SK-N-SH treated with all-trans-retinoic acid at 6 μM for 48 hours (cell line): ENCODE results near the gene KCTD5.

Experiments
- ATAC-seq: fragments of 200-7000 bp; cut with Tn5 transposase; 3 replicates; pipeline ENCODE4 v1.9.1; 2020; ENCODE audit warnings: mild to moderate bottlenecking, moderate library complexity
- ARNTL ChIP-seq: fragments of 450-650 bp; formaldehyde crosslinking; IDR thresholded peaks from 2 replicates; pipeline ENCODE4 v1.5.0; 2020; ENCODE audit warnings: low read depth, mild to moderate bottlenecking, moderate library complexity, borderline replicate concordance
- BACH2 ChIP-seq: fragments of 250-450 bp; sonication (Bioruptor Pico); IDR thresholded peaks from 2 replicates; pipeline ENCODE4 v1.9.0; 2021; ENCODE audit warnings: mild to moderate bottlenecking, borderline replicate concordance
- CSDC2 ChIP-seq: fragments of 250-450 bp; sonication (Bioruptor Pico); IDR thresholded peaks from 2 replicates; pipeline ENCODE4 v1.5.0; 2020; ENCODE audit warnings: mild to moderate bottlenecking, moderate library complexity
- CSRNP3 ChIP-seq: fragments of 250-450 bp; sonication (Bioruptor Pico); IDR thresholded peaks from 2 replicates; pipeline ENCODE4 v1.5.1; 2021; ENCODE audit warnings: mild to moderate bottlenecking, moderate library complexity
- ESRRG ChIP-seq: fragments of 250-450 bp; sonication (Bioruptor Pico); IDR thresholded peaks from 2 replicates; pipeline ENCODE4 v1.6.1; 2021; ENCODE audit warnings: mild to moderate bottlenecking
- GLIS3 ChIP-seq: fragments of 250-450 bp; sonication (Bioruptor Pico); IDR thresholded peaks from 2 replicates; pipeline ENCODE4 v1.5.0; 2020; ENCODE audit warnings: mild to moderate bottlenecking, moderate library complexity
- ISL1 ChIP-seq: fragments of 250-450 bp; sonication (Bioruptor Pico); IDR thresholded peaks from 2 replicates; pipeline ENCODE4 v2.1.2; 2022; ENCODE audit warnings: mild to moderate bottlenecking, moderate library complexity
- OSR1 ChIP-seq: fragments of 250-450 bp; sonication (Bioruptor Pico); IDR thresholded peaks from 2 replicates; pipeline ENCODE4 v1.8.0; 2022; ENCODE audit warnings: moderate library complexity, mild to moderate bottlenecking, inconsistent platforms
- PATZ1 ChIP-seq: fragments of 250-450 bp; sonication (Bioruptor Pico); IDR thresholded peaks from 2 replicates; pipeline ENCODE4 v1.8.0; 2020; ENCODE audit warnings: mild to moderate bottlenecking, moderate library complexity, borderline replicate concordance
- POU6F1 ChIP-seq: fragments of 250-450 bp; sonication (Bioruptor Pico); IDR thresholded peaks from 2 replicates; pipeline ENCODE4 v1.8.0; 2021; ENCODE audit warnings: low read depth, mild to moderate bottlenecking, moderate library complexity, borderline replicate concordance
- PPARA ChIP-seq: fragments of 250-450 bp; sonication (Bioruptor Pico); IDR thresholded peaks from 2 replicates; pipeline ENCODE4 v1.5.0; 2020; ENCODE audit warnings: mild to moderate bottlenecking, borderline replicate concordance
- RARB ChIP-seq: fragments of 250-450 bp; sonication (Bioruptor Pico); IDR thresholded peaks from 2 replicates; pipeline ENCODE4 v1.8.0; 2021; ENCODE audit warnings: mild to moderate bottlenecking, moderate library complexity
- SNAI2 ChIP-seq: fragments of 250-450 bp; sonication (Bioruptor Pico); IDR thresholded peaks from 2 replicates; pipeline ENCODE4 v1.5.0; 2020; ENCODE audit warnings: mild to moderate bottlenecking, moderate library complexity
- TOX ChIP-seq: fragments of 250-450 bp; sonication (Bioruptor Pico); IDR thresholded peaks from 2 replicates; pipeline ENCODE4 v1.8.0; 2021; ENCODE audit warnings: mild to moderate bottlenecking, moderate library complexity, borderline replicate concordance
- TSHZ2 ChIP-seq: fragments of 250-450 bp; sonication (Bioruptor Pico); IDR thresholded peaks from 2 replicates; pipeline ENCODE4 v1.5.0; 2020; ENCODE audit warnings: mild to moderate bottlenecking, moderate library complexity
- ZC3H10 ChIP-seq: fragments of 250-450 bp; sonication (Bioruptor Pico); IDR thresholded peaks from 2 replicates; pipeline ENCODE4 v1.5.1; 2021; ENCODE audit warnings: mild to moderate bottlenecking, moderate library complexity
- ZFP3 ChIP-seq: fragments of 250-450 bp; sonication (Bioruptor Pico); IDR thresholded peaks from 2 replicates; pipeline ENCODE4 v1.5.0; 2020; ENCODE audit warnings: mild to moderate bottlenecking, moderate library complexity
- ZFP30 ChIP-seq: fragments of 450-650 bp; formaldehyde crosslinking; IDR thresholded peaks from 2 replicates; pipeline ENCODE4 v1.5.0; 2022; ENCODE audit warnings: mild to moderate bottlenecking, moderate library complexity
- ZNF565 ChIP-seq: fragments of 450-650 bp; formaldehyde crosslinking; conservative IDR thresholded peaks from 2 replicates; pipeline ENCODE4 v1.5.0; 2020; ENCODE audit warnings: low read depth, mild to moderate bottlenecking, moderate library complexity

The KCTD5 gene

GRCh38 chr16:2697401-2697948 lies 15.2 kb downstream of the KCTD5 start:
- no peak for TF ChIP-seq RARB (CRISPR knock-in tag)
- no peak for TF ChIP-seq ISL1
- TF ChIP-seq ARNTL (CRISPR knock-in tag), result no peak
- TF ChIP-seq OSR1 (CRISPR knock-in tag), result no peak
- no peak for TF ChIP-seq ESRRG (CRISPR knock-in tag)
- no peak for TF ChIP-seq PPARA (CRISPR knock-in tag)
- TF ChIP-seq CSDC2, result no peak
- no peak for TF ChIP-seq PATZ1 (CRISPR knock-in tag)
- TF ChIP-seq ZC3H10 (CRISPR knock-in tag), result no peak
- no peak for TF ChIP-seq POU6F1 (CRISPR knock-in tag)
- no peak for TF ChIP-seq GLIS3 (CRISPR knock-in tag)
- TF ChIP-seq ZFP30, result no peak
- no peak for TF ChIP-seq ZNF565
- TF ChIP-seq SNAI2, result no peak
- ATAC-seq, result no peak

- no peak for ATAC-seq
- TF ChIP-seq BACH2 (CRISPR knock-in tag) (no peak), TOX (CRISPR knock-in tag) (no peak), POU6F1 (CRISPR knock-in tag) (no peak), OSR1 (CRISPR knock-in tag) (no peak), ESRRG (CRISPR knock-in tag) (no peak), ZNF565 (no peak), ZC3H10 (CRISPR knock-in tag) (no peak)
These were observed 16.0 kb downstream of the KCTD5 start for GRCh38 chr16:2698103-2698870.

GRCh38 chr16:2698965-2699750 lies 16.8 kb downstream of the KCTD5 start:
- no peak for TF ChIP-seq ESRRG (CRISPR knock-in tag)
- no peak for TF ChIP-seq OSR1 (CRISPR knock-in tag)
- TF ChIP-seq ZFP3 (CRISPR knock-in tag), result no peak
- TF ChIP-seq ZFP30, result no peak
- no peak for TF ChIP-seq TSHZ2 (CRISPR knock-in tag)
- no peak for TF ChIP-seq SNAI2
- TF ChIP-seq CSRNP3 (CRISPR knock-in tag), result no peak
- no peak for TF ChIP-seq TOX (CRISPR knock-in tag)
- no peak for TF ChIP-seq ZNF565
- TF ChIP-seq, all 23 proteins: peak for 0
- no peak for ATAC-seq
